Measurements from ENCODE around the gene GALM. TPM values are rescaled to one million over a fixed set of nuclear protein-coding genes. Genes with fewer than 3 reads are reported as not detected.
"Not testable (repeated sequence)": the region's sequence is repeated elsewhere in the genome, so short reads cannot be mapped to it uniquely, and the experiment has no call there.

Gene GALM
- polyA plus RNA-seq, 3 donors = 3.0 to 3.6 (median 3.1) TPM

DNA sequence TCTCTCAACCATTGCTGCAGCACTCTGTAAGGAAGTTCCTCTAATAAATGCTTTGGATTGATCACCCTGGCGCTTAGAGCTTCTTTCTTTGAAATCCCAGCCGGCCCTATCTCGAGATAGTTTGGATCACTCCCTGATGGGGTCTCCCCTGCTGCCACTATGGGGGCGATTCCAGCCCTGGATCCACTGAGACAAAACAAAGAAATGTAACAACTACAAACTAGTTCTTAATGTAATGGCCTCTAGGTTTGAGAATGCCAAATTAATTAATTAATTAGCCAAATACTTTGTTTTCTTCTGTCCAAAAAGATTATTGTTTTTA is 70.0 kb downstream of the GALM start:
- peaks cover 55 to 75% of the 10 kb centered on the region in 2 donors for H3K36me3 Mint-ChIP-seq
- TF ChIP-seq, protein P1, sequence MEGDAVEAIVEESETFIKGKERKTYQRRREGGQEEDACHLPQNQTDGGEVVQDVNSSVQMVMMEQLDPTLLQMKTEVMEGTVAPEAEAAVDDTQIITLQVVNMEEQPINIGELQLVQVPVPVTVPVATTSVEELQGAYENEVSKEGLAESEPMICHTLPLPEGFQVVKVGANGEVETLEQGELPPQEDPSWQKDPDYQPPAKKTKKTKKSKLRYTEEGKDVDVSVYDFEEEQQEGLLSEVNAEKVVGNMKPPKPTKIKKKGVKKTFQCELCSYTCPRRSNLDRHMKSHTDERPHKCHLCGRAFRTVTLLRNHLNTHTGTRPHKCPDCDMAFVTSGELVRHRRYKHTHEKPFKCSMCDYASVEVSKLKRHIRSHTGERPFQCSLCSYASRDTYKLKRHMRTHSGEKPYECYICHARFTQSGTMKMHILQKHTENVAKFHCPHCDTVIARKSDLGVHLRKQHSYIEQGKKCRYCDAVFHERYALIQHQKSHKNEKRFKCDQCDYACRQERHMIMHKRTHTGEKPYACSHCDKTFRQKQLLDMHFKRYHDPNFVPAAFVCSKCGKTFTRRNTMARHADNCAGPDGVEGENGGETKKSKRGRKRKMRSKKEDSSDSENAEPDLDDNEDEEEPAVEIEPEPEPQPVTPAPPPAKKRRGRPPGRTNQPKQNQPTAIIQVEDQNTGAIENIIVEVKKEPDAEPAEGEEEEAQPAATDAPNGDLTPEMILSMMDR (IDR thresholded peaks at IDR 0.05) = no peak
- Histone ChIP-seq H3K4me1 (ENCODE audit: control insufficient read depth in 1 of 2, insufficient read depth in 2 of 2, low read length in 2 of 2) (peaks cover 16 to 21% of the 10 kb centered on the region in 2 donors), H3K9me3 (replicated peaks in 1 of 2; ENCODE audit: control insufficient read depth in 1 of 2, insufficient read depth in 1 of 2, low read length in 2 of 2) (no peaks in the 10 kb centered on the region), H3K9ac (ENCODE audit: insufficient read depth, low read length, poor library complexity, severe bottlenecking) (no peak overlapping the region), H3K27ac (ENCODE audit: low read depth in 1 of 2, low read length in 2 of 2) (no peak overlapping the region), H3K27me3 (ENCODE audit: control insufficient read depth in 2 of 2, insufficient read depth in 2 of 2, low read length in 2 of 2) (no peaks in the 10 kb centered on the region), H4K20me1 (ENCODE audit: insufficient read depth, low read length) (peaks cover 22% of the 10 kb centered on the region), H3K79me2 (ENCODE audit: insufficient read depth, low read length) (no peaks in the 10 kb centered on the region), H2AFZ (ENCODE audit: insufficient read depth, low read depth, low read length, poor library complexity, severe bottlenecking) (no peak overlapping the region), H3K4me2 (replicated peaks; ENCODE audit: extremely low read depth, low read length, poor library complexity, severe bottlenecking) (no peak overlapping the region), H3K36me3 (replicated peaks in 1 of 2; ENCODE audit: control insufficient read depth in 1 of 2, insufficient read depth in 2 of 2, low read length in 2 of 2) (peaks cover 22 to 43% of the 10 kb centered on the region in 2 donors), H3K4me3 (replicated peaks in 1 of 3; ENCODE audit: low read depth in 2 of 3, low read length in 3 of 3) (no peak overlapping the region)
- no peak for DNase-seq
- H3K4me3 Mint-ChIP-seq = no peak overlapping the region
- WGBS (ENCODE audit: insufficient coverage) = 50% methylated on average over 1 of the region's 4 CpGs
- intact Hi-C loops (cut with micrococcal nuclease) = loop anchor here in 1 of 2 donors (5.0 kb wide), 1 partner anchor 149 kb away; no protein-coding TSS in a partner anchor
- H3K27ac Mint-ChIP-seq = no peak overlapping the region
- H3K27me3 Mint-ChIP-seq (ENCODE audit: low read depth in 3 of 3) = peaks cover 0 to 2% (median 0%) of the 10 kb centered on the region in 3 donors
- peaks cover 31% of the 10 kb centered on the region for H3K4me1 Mint-ChIP-seq
- peaks cover 0 to 2% (median 0%) of the 10 kb centered on the region in 7 donors for H3K9me3 Mint-ChIP-seq

DNA sequence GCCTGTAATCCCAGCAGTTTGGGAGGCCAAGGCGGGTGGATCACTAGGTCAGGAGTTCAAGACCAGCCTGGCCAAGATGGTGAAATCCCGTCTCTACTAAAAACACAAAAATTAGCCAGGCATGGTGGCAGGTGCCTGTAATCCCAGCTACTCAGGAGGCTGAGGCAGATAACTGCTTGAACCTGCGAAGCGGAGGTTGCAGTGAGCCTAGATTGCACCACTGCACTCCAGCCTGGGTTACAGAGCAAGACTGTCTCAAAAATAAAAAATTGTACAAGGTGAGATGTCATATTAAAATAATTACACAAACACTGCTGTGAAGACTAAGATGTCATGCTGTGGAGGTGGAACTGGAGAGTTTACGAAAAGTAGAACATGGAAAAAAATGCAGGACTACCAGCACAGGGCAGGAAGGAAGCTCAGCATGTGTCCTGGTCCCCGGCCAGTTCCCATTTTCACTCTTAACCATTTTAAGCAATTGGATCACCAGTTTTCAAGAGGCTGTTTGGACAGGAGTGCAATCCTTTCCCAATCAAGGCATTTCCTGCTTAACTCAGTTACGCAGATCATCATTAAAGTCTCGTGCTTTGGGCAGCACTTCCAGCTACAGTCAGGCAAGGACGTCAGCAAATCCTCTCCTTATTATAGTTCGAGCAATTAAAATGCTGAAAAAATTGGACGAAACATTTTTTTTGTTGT is 71.2 kb downstream of the GALM start:
- Mint-ChIP-seq H3K36me3 (peaks cover 45 to 68% of the 10 kb centered on the region in 2 donors), H3K4me1 (peaks cover 31% of the 10 kb centered on the region), H3K27ac (peak overlapping the region; percentile 52 to 86 (median 73))
- intact Hi-C loops (cut with micrococcal nuclease) = loop anchor here in 1 of 2 donors (5.0 kb wide), 1 partner anchor 150 kb away; no protein-coding TSS in a partner anchor
- H3K4me3 Mint-ChIP-seq; H3K27me3 ChIP-seq (ENCODE audit: control insufficient read depth in 2 of 2, insufficient read depth in 2 of 2, low read length in 2 of 2); H3K9me3 Mint-ChIP-seq; H3K79me2 ChIP-seq (ENCODE audit: insufficient read depth, low read length); H3K9me3 ChIP-seq (replicated peaks in 1 of 2; ENCODE audit: control insufficient read depth in 1 of 2, insufficient read depth in 1 of 2, low read length in 2 of 2); H3K27me3 Mint-ChIP-seq (ENCODE audit: low read depth in 3 of 3); H2AFZ ChIP-seq (ENCODE audit: insufficient read depth, low read depth, low read length, poor library complexity, severe bottlenecking); H3K4me3 ChIP-seq (replicated peaks in 1 of 3; ENCODE audit: low read depth in 2 of 3, low read length in 3 of 3): not testable (repeated sequence)
- peaks cover 34% of the 10 kb centered on the region for H4K20me1 ChIP-seq (ENCODE audit: insufficient read depth, low read length)
- H3K4me1 ChIP-seq (ENCODE audit: control insufficient read depth in 1 of 2, insufficient read depth in 2 of 2, low read length in 2 of 2) = peaks cover 16 to 21% of the 10 kb centered on the region in 2 donors
- DNase-seq = peak; percentile 37 to 75 (median 50)
- no CpG with 5 or more reads among the region's 11 CpGs for WGBS (ENCODE audit: insufficient coverage)
- peak overlapping the region; percentile 24 for H3K9ac ChIP-seq (ENCODE audit: insufficient read depth, low read length, poor library complexity, severe bottlenecking)
- peak overlapping the region; percentile 7 to 60 for H3K27ac ChIP-seq (ENCODE audit: low read depth in 1 of 2, low read length in 2 of 2)
- peak overlapping the region; percentile 16 for H3K4me2 ChIP-seq (replicated peaks; ENCODE audit: extremely low read depth, low read length, poor library complexity, severe bottlenecking)
- peaks cover 25 to 44% of the 10 kb centered on the region in 2 donors for H3K36me3 ChIP-seq (replicated peaks in 1 of 2; ENCODE audit: control insufficient read depth in 1 of 2, insufficient read depth in 2 of 2, low read length in 2 of 2)

All from CD14-positive monocyte (primary cell).